ENCODE data around the gene SCAMP4.
A peak's percentile ranks its signal among the peaks of the same experiment; 100 is the strongest.

The SCAMP4 gene, protein sequence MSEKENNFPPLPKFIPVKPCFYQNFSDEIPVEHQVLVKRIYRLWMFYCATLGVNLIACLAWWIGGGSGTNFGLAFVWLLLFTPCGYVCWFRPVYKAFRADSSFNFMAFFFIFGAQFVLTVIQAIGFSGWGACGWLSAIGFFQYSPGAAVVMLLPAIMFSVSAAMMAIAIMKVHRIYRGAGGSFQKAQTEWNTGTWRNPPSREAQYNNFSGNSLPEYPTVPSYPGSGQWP

DNA sequence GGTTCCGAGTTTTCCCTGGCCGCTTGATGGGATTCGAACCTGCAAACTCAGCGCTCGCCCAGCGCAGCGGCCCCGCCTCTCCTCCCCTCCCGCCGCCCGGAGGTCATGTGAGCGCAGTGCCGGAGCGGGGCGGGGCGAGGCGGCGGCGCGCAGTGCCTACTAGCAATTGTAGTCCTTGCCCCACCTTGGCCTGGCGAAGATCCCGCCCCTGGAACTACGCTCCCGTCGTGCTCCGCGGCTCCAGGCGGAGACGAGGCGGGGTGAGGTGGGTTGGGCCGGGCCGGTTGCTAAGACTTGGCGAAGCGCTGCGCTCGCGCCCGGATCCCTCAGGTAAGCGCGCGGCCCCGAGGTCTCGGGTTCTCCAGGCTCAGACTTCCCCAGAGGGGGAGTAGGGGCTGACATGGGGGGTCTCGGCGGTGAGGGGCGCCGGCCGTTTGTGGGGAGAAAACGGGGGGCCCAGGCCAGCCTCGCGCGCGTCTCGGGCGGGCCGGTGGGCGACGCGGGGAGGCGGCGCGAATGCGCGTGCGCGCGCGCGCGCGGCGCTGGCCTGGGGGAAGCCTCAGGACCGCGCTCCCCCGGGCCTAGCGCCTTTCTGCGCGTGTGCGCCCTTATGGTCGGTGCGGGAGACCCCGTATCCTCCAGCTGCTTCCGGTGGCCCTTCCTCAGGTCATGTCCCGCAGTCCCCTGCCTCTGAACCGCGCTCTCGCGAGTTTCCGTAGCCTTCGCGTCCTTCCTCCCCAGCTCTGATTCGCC is at the start of gene SCAMP4, which contains the start of gene ADAT3:
TSS of gene SCAMP4 (plus strand) at position 290 of the 753 bp plus-strand sequence. CDS start 9,621 bp downstream, outside the sequence.
TSS of gene ADAT3 (plus strand) at position 290 of the 753 bp plus-strand sequence. CDS start 6,649 bp downstream, outside the sequence.
- peak; percentile 98 for DNase-seq (ENCODE audit: low read depth)

GRCh38 chr19:1855828-1856255 is 49.4 kb upstream of the SCAMP4 start:
- no peak for DNase-seq (ENCODE audit: low read depth)

DNA sequence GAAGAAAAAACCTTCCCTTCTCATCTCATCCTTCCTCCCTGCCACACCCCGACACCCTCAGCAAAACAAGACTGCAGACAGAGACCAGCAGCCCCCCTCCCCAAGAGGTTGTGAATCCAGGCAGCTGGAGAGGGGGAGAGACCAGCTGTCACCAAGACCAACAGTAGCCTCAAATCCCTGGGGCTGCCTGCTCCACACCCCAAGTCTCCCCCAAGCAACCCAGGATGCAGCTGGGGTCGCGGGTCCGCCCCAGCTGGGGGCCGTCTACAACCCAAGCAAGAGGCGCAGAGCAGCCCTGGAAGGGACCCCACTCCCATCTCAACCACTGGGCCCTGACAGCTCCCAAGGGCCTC is 48.9 kb upstream of the SCAMP4 start:
- no peak for DNase-seq (ENCODE audit: low read depth)

GRCh38 chr19:1856698-1857603 is 48.2 kb upstream of the SCAMP4 start:
- DNase-seq (ENCODE audit: low read depth): no peak

DNA sequence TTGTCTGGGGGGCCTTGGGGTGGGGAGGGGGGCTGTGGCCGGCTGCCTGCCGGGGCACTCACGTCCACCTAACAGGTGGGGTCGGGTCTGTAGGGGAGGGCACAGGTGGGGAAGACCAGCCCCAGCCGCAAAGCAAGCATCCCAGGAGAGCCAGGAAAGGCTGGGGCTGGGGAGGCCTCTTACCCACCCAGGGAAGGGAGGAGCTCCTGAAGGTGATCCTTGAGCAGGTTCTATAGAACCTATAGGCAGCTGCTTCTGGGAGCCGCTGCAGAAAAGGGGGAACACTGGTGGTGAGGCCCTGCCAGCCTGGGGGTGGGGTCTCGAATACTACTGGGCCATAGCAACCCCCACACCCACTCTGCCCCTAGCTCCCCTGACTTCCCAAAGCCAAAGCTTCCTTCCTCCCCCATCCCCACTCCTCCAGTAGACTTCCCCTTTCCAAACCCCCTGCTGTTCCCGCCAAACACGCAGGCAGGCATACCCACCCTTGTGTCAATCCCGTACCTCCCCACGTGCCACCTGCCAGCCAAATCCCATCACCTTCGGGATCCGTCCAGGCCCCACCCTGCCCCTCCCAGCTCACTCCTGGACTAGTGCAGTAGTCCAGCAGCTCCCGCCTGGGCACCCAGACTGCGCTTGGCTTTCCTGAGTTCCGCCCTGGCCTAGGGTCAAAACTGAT is 47.4 kb upstream of the SCAMP4 start:
- DNase-seq (ENCODE audit: low read depth): no peak

GRCh38 chr19:1858412-1859081 is 46.7 kb upstream of the SCAMP4 start:
- DNase-seq (ENCODE audit: low read depth): no peak

DNA sequence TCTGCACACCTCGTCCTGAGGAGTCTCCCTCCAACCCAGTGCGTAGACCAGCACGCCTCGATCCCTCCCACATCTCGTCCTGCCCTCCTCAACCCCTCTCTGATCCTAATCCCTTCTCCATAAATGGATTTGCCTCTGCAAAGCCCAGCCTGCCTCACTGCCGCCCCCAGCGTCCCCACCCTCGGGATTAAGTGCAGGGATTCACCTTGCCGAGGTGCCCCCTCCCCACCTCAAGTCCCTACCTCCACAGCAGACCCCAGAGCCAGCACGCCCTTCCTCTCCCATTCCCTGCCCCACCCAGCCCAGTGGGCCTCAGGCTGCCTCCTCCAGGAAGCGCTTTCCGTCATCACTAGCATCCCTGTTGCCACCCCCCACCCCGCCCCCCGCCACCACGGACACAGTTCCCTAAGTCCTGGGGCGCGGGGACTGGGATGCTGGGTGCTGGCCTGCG is 45.8 kb upstream of the SCAMP4 start:
- DNase-seq (ENCODE audit: low read depth): no peak

GRCh38 chr19:1860042-1860775 is 45.0 kb upstream of the SCAMP4 start:
- no peak for DNase-seq (ENCODE audit: low read depth)

DNA sequence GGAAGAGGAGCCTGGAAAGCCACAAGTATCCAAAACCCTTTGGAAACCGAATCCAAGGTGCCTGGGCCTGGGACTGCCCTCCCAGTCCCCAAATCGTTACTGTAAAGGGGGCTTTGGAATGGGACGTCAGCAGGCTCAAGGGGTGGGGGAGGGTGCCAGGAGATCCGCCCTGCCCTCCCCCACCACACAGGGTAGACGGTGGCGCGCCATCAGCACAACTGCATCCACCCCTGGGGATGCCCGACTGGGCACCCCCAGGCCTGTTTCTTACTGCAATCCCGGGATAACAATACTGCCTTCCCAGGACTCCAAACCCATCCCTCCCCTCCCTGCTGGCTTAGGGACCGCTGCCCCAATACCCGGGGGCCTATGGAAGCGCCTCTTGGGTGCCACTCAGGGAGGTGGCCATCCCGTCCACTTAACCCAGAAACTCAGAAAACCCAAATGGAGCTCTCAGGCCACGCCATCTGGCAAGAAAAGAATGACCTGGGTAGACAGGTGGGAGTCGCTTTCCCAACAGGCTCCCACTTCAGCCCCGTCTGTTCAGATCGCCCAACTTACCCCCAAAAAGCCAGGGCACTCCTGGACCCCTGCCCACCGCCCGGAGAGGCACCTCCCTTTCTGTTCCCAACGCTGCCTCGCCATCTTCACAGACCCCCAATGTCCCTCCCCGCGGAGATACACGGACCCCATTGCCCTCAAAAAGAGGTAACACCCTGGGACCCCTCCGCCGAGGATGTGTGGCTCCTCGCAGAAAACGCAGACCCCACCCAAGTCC is 44.2 kb upstream of the SCAMP4 start:
- DNase-seq (ENCODE audit: low read depth): no peak

- no peak for DNase-seq (ENCODE audit: low read depth)
Observed at GRCh38 chr19:1861599-1862031, 43.6 kb upstream of the SCAMP4 start.

GRCh38 chr19:1862068-1862423 is 43.2 kb upstream of the SCAMP4 start:
- DNase-seq (ENCODE audit: low read depth): no peak

DNA sequence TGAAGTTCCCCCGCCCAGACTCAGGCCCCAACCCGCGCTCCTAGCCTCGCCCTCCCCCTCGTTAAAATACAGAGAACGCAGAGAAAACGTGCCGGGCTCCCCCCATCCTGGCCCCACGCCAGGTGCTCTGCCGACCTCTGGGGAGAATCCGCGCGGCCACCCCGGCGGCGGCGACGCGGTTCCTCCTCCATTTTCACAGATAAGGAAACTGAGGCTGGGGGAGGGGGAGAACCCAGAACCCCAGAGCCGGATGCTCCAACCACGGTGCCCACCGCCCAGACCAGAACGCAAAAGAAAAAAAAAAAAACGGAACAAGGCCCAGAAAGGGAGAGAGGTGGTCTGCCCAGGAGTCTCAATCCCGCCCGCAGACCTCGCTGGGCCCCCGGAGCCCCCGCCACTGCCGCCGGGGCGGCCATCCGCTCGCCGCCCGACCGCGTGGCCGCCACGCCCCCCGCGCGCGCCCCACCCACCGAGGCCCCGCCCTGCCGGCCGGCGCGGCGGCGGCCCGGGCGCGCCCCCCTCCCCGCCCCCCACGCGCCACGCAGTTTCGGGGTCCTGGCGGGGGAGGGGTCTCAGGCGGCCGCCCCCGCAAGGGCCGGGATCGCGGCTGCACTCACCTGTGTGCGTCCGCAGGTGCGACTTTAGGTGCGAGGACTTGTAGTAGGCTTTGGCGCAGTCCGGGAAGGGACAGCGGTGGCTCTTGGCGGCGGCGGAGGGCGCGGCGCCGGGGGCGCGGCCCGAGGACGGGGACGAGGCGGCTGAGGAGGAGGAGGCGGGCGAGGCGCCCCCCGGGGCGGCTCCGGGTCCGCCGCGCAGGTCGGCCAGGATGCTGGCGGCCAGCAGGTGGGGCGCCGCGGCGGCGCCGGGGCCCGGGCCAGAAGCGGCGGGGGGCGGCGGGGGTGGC is 42.5 kb upstream of the SCAMP4 start:
- DNase-seq (ENCODE audit: low read depth): no peak

- no peak for DNase-seq (ENCODE audit: low read depth)
Observed at GRCh38 chr19:1863328-1863637, 41.9 kb upstream of the SCAMP4 start, which contains the start of gene KLF16. Gene KLF16 (minus strand): TSS chr19:1863579. CDS start chr19:1863497, 82 bp downstream.

- DNase-seq (ENCODE audit: low read depth): peak; percentile 91
Observed at GRCh38 chr19:1863638-1864479, 41.3 kb upstream of the SCAMP4 start.

DNA sequence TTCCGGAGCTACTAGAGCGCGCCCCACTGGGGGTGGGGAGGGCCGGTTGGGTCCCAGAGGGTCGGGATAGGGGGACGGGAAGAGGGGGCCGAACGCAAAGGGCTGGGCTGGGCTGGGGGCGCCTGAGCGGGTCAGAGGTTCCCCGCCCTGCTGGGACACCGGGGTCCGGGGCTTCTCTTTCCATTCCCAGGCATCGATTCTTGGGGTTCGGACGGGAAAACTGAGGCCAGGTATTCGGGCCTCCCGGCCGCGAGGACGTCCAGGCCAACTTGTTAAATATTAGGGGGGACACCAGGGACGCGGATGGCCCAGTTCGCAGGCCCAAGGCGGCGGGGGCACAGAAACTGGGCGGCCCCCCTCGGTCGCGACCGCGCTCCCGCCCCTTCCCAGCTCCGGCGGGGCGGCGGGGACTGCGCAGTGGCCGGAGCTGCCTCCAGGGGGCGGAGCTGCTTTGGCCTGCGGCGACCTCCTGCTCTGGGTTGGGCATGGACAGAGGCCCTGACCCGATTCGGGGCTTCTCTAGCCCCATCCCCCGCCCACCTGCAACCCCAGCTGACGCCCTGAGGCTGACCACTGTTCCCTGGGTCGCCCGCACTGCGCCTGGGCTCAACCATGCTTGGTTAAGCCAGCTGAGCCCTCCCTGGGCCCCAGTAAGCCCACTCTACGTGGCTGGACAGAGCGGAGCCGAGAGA is 40.6 kb upstream of the SCAMP4 start:
- no peak for DNase-seq (ENCODE audit: low read depth)

DNA sequence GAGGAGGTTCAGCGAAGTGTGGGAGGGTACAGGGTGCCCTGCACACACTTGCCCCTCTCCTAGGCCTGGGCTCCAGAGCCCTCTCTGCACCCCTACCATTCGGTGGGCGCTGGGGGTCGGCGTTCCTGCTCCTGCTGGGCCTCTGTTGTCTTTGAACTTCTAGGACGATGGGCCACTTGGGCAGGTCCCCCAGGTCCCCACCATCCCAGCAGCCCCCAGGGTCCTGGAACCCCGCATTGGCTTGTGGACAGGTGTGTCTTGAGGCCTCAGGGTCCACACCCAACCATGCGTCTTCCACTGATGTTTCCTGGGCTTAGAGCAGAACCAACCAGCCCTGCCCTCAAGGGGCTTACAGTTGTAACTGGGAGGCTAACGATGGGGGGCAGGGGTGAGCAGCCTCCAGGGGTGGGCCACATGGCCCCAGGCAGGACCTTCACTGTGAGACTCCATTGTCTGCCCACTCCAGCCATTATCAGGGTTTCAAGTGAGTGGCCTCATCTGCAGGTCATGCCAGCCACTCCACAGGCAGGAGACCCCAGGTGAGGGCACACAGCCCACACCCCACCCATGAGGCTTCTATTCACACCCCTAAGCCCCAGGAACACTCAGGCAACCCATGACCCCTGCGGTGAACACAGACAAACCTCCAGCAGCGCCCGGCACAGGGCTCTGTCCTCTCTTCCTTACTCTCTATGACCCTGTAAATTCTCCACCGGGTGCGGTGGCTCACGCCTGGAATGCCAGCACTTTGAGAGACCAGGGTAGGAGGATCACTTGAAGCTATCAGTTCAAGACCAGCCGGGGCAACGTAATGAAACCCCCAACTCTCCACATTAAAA is 39.8 kb upstream of the SCAMP4 start:
- no peak for DNase-seq (ENCODE audit: low read depth)
